Parathyroid adenoma (tissue), 2 donors: ENCODE measurements around the gene ST8SIA3.
A peak's percentile ranks its signal among the peaks of the same experiment; 100 is the strongest.

Source experiments
- H2AFZ ChIP-seq: fragments of 300-600 bp; sonication (generic); one replicate; pipeline ENCODE4 v1.7.0; 2017; ENCODE audit warnings: antibody characterized with exemption, mild to moderate bottlenecking
- H3K27ac ChIP-seq: fragments of 300-600 bp; sonication (generic); one replicate; pipeline ENCODE4 v1.7.0; 2017
- H3K27me3 ChIP-seq: fragments of 300-600 bp; sonication (generic); one replicate; pipeline ENCODE4 v1.7.0; 2017; ENCODE audit warnings: low read length; ENCODE audit not compliant: control insufficient read depth, insufficient read depth
- H3K36me3 ChIP-seq: fragments of 300-600 bp; sonication (generic); one replicate; pipeline ENCODE4 v1.7.0; 2017; ENCODE audit warnings: low read length; ENCODE audit not compliant: control insufficient read depth, insufficient read depth
- H3K4me1 ChIP-seq: fragments of 300-600 bp; sonication (generic); one replicate; pipeline ENCODE4 v1.7.0; 2017; ENCODE audit warnings: control low read depth
- H3K4me2 ChIP-seq: fragments of 300-600 bp; sonication (generic); one replicate; pipeline ENCODE4 v1.7.0; 2017; ENCODE audit warnings: low read length
- H3K4me3 ChIP-seq: fragments of 300-600 bp; sonication (generic); one replicate; pipeline ENCODE4 v1.7.0; 2017; ENCODE audit warnings: low read depth, low read length
- H3K79me2 ChIP-seq: fragments of 300-600 bp; sonication (generic); one replicate; pipeline ENCODE4 v1.7.0; 2017; ENCODE audit warnings: control low read depth
- H3K9ac ChIP-seq: fragments of 300-600 bp; sonication (generic); one replicate; pipeline ENCODE4 v1.7.0; 2017; ENCODE audit warnings: mild to moderate bottlenecking
- H3K9me3 ChIP-seq: fragments of 300-600 bp; sonication (generic); one replicate; pipeline ENCODE4 v1.7.0; 2017; ENCODE audit warnings: low read length; ENCODE audit not compliant: control insufficient read depth
- TF ChIP-seq, protein P1 (sequence below): fragments of 300-600 bp; sonication (generic); IDR thresholded peaks from one replicate; pipeline ENCODE4 v1.7.0; 2017; ENCODE audit warnings: antibody characterized with exemption, mild to moderate bottlenecking
- donor health status: primary hyperparathyroidism.

Gene ST8SIA3

DNA sequence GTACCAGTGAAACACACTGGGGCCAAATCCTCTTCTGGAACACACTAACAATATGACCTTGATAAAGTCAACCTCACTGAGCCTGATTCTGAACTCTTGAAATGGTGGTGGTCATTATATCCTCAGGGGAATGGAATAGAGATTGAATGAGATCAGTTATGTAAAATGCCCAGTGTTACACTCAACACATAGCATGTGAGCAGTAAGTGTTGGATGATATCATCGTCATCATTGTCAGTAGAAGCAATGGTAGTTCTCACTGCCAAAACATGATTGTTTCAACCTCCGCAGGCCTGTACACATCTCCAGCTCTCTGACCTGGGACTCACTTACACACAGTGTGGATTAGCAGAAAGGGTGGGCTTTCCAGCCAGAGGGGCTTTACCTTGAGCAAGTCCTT, 5.5 kb upstream of the ST8SIA3 start:
- Histone ChIP-seq H3K4me2 (no peak overlapping the region), H3K36me3 (no peaks in the 10 kb centered on the region), H3K27me3 (no peaks in the 10 kb centered on the region), H3K27ac (no peak overlapping the region), H3K4me3 (no peak overlapping the region), H3K4me1 (no peaks in the 10 kb centered on the region), H2AFZ (no peak overlapping the region), H3K9ac (no peak overlapping the region), H3K9me3 (no peaks in the 10 kb centered on the region), H3K79me2 (no peaks in the 10 kb centered on the region)
- TF ChIP-seq, protein P1, sequence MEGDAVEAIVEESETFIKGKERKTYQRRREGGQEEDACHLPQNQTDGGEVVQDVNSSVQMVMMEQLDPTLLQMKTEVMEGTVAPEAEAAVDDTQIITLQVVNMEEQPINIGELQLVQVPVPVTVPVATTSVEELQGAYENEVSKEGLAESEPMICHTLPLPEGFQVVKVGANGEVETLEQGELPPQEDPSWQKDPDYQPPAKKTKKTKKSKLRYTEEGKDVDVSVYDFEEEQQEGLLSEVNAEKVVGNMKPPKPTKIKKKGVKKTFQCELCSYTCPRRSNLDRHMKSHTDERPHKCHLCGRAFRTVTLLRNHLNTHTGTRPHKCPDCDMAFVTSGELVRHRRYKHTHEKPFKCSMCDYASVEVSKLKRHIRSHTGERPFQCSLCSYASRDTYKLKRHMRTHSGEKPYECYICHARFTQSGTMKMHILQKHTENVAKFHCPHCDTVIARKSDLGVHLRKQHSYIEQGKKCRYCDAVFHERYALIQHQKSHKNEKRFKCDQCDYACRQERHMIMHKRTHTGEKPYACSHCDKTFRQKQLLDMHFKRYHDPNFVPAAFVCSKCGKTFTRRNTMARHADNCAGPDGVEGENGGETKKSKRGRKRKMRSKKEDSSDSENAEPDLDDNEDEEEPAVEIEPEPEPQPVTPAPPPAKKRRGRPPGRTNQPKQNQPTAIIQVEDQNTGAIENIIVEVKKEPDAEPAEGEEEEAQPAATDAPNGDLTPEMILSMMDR: no peak

DNA sequence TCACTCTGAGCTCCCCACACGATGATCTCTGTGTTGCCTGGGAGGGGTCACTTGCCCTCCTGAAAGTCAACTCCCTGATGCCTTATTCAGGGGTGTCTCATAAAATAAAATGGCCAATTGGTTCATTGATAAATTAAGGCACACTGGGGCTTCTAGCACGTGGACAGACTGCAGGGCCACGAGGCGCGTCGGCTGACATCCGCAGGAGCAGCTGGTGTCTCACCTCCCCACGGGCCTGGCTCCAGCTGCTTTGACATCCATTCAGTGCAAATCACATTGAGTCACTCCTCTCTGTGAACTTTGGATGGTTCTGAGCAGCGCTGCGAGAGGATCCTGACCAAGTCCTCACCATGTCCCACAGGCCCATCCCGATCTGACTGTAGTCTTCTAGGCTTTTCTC, 4.6 kb upstream of the ST8SIA3 start:
- Histone ChIP-seq H3K27ac (no peak overlapping the region), H3K27me3 (no peaks in the 10 kb centered on the region), H3K4me1 (no peaks in the 10 kb centered on the region), H3K4me2 (no peak overlapping the region), H3K9me3 (no peaks in the 10 kb centered on the region), H3K9ac (no peak overlapping the region), H3K4me3 (no peak overlapping the region), H2AFZ (no peak overlapping the region), H3K79me2 (no peaks in the 10 kb centered on the region), H3K36me3 (no peaks in the 10 kb centered on the region)
- TF ChIP-seq, protein P1: no peak

DNA sequence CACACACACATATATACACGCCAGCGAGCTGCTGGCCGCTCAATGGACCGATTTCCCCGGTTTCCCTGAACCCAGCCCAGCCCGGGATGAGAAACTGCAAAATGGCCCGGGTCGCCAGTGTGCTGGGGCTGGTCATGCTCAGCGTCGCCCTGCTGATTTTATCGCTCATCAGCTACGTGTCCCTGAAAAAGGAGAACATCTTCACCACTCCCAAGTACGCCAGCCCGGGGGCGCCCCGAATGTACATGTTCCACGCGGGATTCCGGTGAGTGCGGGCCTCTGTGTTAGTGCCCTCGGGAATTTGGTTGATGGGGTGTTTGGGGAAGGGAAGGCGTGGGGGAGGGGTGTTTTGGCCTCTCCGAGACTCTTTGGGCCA, 392 bp downstream of the ST8SIA3 start:
- Histone ChIP-seq H3K36me3 (no peaks in the 10 kb centered on the region), H3K4me2 (no peak overlapping the region), H3K9me3 (no peaks in the 10 kb centered on the region), H3K9ac (peak overlapping the region; percentile 42), H3K4me3 (no peak overlapping the region), H3K79me2 (no peaks in the 10 kb centered on the region), H2AFZ (peak overlapping the region; percentile 98), H3K27ac (peak overlapping the region; percentile 95), H3K27me3 (no peaks in the 10 kb centered on the region), H3K4me1 (peaks cover 13% of the 10 kb centered on the region)
- TF ChIP-seq, protein P1: no peak

DNA sequence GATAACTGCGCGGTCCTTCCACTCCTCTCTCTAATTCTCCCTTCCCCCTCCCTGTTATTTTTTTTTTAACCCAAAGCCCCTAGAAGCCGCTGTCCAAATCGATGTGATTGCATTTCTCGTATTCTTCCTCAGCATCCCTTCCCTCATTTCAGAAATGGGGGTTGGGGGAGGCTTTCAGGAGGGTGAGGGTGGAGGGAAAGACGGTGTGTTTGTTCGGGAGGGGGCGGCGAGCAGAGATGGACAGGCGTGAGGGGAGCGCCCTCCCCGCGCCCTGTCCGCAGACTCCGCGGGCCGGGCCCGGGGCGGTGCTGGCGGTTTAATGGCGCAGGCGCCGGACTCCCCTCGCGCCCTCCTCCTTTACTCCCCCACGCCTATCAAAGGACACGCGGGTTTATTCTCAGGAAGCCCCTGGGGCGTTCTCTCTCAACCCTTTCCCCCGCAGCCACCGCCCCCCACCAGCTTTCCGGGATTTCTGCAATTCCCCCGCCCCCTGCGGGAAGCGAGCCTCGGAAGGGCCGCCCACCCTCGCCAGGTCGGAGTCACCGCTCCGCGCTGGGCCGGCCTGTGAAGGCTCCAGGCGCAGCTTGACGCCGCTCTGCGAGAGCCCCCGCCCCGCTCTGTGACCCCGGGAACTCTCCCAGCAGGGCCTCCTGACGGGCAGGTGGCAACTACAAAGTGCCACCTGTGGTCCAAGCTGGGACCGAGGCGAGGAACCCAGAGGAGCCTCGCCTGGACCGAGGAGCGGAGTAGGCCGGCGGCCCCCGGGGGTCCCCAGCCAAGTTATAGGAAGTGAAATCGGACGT, 981 bp downstream of the ST8SIA3 start:
- peak overlapping the region; percentile 95 for H3K27ac ChIP-seq
- no peaks in the 10 kb centered on the region for H3K9me3 ChIP-seq
- no peaks in the 10 kb centered on the region for H3K79me2 ChIP-seq
- TF ChIP-seq, protein P1: no peak
- no peak overlapping the region for H3K4me2 ChIP-seq
- H2AFZ ChIP-seq: peak overlapping the region; percentile 98
- peaks cover 13% of the 10 kb centered on the region for H3K4me1 ChIP-seq
- H3K9ac ChIP-seq: peak overlapping the region; percentile 42
- no peaks in the 10 kb centered on the region for H3K36me3 ChIP-seq
- H3K4me3 ChIP-seq: no peak overlapping the region
- no peaks in the 10 kb centered on the region for H3K27me3 ChIP-seq

DNA sequence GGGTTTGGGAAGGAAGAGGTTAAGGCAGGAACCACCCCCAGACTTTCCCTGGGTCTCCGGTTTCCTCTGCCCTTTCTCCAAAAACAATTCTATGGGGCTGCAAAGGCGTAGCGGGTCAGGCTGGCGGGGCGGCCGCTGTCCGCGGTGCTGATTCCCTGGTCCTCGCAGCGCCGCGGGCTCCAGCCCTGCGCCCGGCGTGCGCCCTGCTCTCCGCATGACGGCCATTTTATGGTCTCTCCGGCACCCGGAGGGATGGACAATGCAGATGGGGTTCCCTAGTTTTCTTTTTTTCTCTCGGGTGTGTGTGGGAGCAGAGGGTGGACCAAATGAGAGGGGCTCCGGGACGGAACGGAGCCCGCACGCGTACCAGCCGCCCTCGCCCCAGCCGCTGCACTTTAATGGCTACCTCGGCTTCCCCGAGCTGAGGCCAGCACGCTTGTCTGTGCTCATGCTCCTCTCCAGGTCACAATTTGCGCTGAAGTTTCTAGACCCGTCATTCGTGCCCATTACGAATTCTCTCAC, 1.6 kb downstream of the ST8SIA3 start:
- peaks cover 13% of the 10 kb centered on the region for H3K4me1 ChIP-seq
- H3K4me2 ChIP-seq: no peak overlapping the region
- TF ChIP-seq, protein P1: no peak
- no peaks in the 10 kb centered on the region for H3K9me3 ChIP-seq
- no peaks in the 10 kb centered on the region for H3K27me3 ChIP-seq
- H3K27ac ChIP-seq: peak overlapping the region; percentile 95
- H3K4me3 ChIP-seq: no peak overlapping the region
- no peaks in the 10 kb centered on the region for H3K79me2 ChIP-seq
- no peaks in the 10 kb centered on the region for H3K36me3 ChIP-seq
- H3K9ac ChIP-seq: peak overlapping the region; percentile 15
- H2AFZ ChIP-seq: peak overlapping the region; percentile 98
